Ascending aorta (tissue), 2 donors: ENCODE measurements around the gene PVRIG. TPM values are rescaled to one million over a fixed set of nuclear protein-coding genes. Genes with fewer than 3 reads are reported as not detected.
"Not testable (repeated sequence)": the region's sequence is repeated elsewhere in the genome, so short reads cannot be mapped to it uniquely, and the experiment has no call there.

Source experiments
- DNase-seq, 2 donors: peaks; one replicate each; pipeline ENCODE4 v3.0.0-alpha.2; 2019; ENCODE audit warnings: low spot score in 2 of 2
- H3K27ac ChIP-seq, 2 donors: fragments of 200-600 bp; sonication (generic); one replicate each; pipeline ENCODE4 v1.5.1; 2016 to 2017; ENCODE audit warnings: mild to moderate bottlenecking in 1 of 2
- H3K27me3 ChIP-seq: fragments of 200-600 bp; sonication (generic); one replicate; pipeline ENCODE4 v1.5.1; 2017
- H3K36me3 ChIP-seq, 2 donors: fragments of 200-600 bp; sonication (generic); one replicate each; pipeline ENCODE4 v1.5.1; 2016
- H3K4me1 ChIP-seq, 2 donors: fragments of 200-600 bp; sonication (generic); one replicate each; pipeline ENCODE4 v1.5.1; 2016 to 2017; ENCODE audit warnings: mild to moderate bottlenecking in 1 of 2
- H3K4me3 ChIP-seq, 2 donors: fragments of 200-600 bp; sonication (generic); one replicate each; pipeline ENCODE4 v1.5.1; 2016 to 2017; ENCODE audit warnings: mild to moderate bottlenecking in 1 of 2
- H3K9me3 ChIP-seq, 2 donors: fragments of 200-600 bp; sonication (generic); one replicate each; pipeline ENCODE4 v1.5.1; 2016
- CTCF ChIP-seq, 3 experiments: fragments of 200-600 bp in 2 of 3; fragments of 450-650 bp in 1 of 3; sonication (generic) in 2 of 3; IDR thresholded peaks; one replicate each; pipeline ENCODE4 v1.5.1; 2016 to 2019; ENCODE audit warnings: antibody characterized with exemption in 3 of 3, mild to moderate bottlenecking in 1 of 3, moderate library complexity in 1 of 3
- intact Hi-C: fragments of 100-400 bp; cut with DNase I; formaldehyde crosslinking; loops from one replicate; pipeline ENCODE4 v1.15.1; 2023
- total RNA-seq: library from RNA; depleted of rRNA; stranded (reverse); fragments of >200 nt; gene quantifications from one replicate; pipeline ENCODE4 v1.1.0, GENCODE V29; 2016

PVRIG gene
- total RNA-seq, 1 donor from 2014 or later = 27.8 TPM

GRCh38 chr7:100215895-100216294, 3.9 kb upstream of the PVRIG start:
- Histone ChIP-seq H3K36me3 (peaks cover 0 to under 1% of the 10 kb centered on the region in 2 donors), H3K9me3 (no peaks in the 10 kb centered on the region), H3K4me1 (no peaks in the 10 kb centered on the region), H3K27me3 (no peaks in the 10 kb centered on the region), H3K27ac (no peak overlapping the region), H3K4me3 (no peak overlapping the region)
- DNase-seq = no peak
- intact Hi-C loops = loop anchor here (5.0 kb wide), 1 partner anchor 84 kb away; no protein-coding TSS in a partner anchor
- no peak for TF ChIP-seq CTCF (IDR thresholded peaks at IDR 0.05)

GRCh38 chr7:100217934-100218333, 1.8 kb upstream of the PVRIG start:
- H3K4me1 ChIP-seq, H3K27me3 ChIP-seq, H3K27ac ChIP-seq, H3K4me3 ChIP-seq, H3K9me3 ChIP-seq: not testable (repeated sequence)
- peak; percentile 21 to 55 (median 48) for TF ChIP-seq CTCF (IDR thresholded peaks at IDR 0.05)
- peaks cover 4 to 12% of the 10 kb centered on the region in 2 donors for H3K36me3 ChIP-seq
- peak in 1 of 2 donors; percentile 92 for DNase-seq
- intact Hi-C loops = loop anchor here (5.0 kb wide), 1 partner anchor 86 kb away; no protein-coding TSS in a partner anchor

- TF ChIP-seq CTCF (IDR thresholded peaks at IDR 0.05) = no peak
- peaks cover 4 to 12% of the 10 kb centered on the region in 2 donors for H3K36me3 ChIP-seq
- intact Hi-C loops = loop anchor here (5.0 kb wide), 1 partner anchor 87 kb away; no protein-coding TSS in a partner anchor
- DNase-seq = no peak
- no peak overlapping the region for H3K4me3 ChIP-seq
- H3K4me1 ChIP-seq = no peaks in the 10 kb centered on the region
- no peak overlapping the region for H3K27ac ChIP-seq
- H3K27me3 ChIP-seq = no peaks in the 10 kb centered on the region
- no peaks in the 10 kb centered on the region for H3K9me3 ChIP-seq
Observed at GRCh38 chr7:100219271-100219737, 445 bp upstream of the PVRIG start.

- Histone ChIP-seq H3K4me3 (no peak overlapping the region), H3K27me3 (no peaks in the 10 kb centered on the region), H3K4me1 (no peaks in the 10 kb centered on the region), H3K9me3 (no peaks in the 10 kb centered on the region), H3K36me3 (peaks cover 4 to 12% of the 10 kb centered on the region in 2 donors), H3K27ac (peak overlapping the region in 1 of 2 donors; percentile 10)
- intact Hi-C loops = no loop called here
- no peak for TF ChIP-seq CTCF (IDR thresholded peaks at IDR 0.05)
- DNase-seq = no peak
Observed at GRCh38 chr7:100220586-100221230, 959 bp downstream of the PVRIG start.

GRCh38 chr7:100221231-100221718, 1.5 kb downstream of the PVRIG start:
- intact Hi-C loops = no loop called here
- no peaks in the 10 kb centered on the region for H3K9me3 ChIP-seq
- no peaks in the 10 kb centered on the region for H3K27me3 ChIP-seq
- no peak for DNase-seq
- no peaks in the 10 kb centered on the region for H3K4me1 ChIP-seq
- H3K4me3 ChIP-seq = no peak overlapping the region
- H3K27ac ChIP-seq = peak overlapping the region in 1 of 2 donors; percentile 10
- no peak for TF ChIP-seq CTCF (IDR thresholded peaks at IDR 0.05)
- peaks cover 4 to 12% of the 10 kb centered on the region in 2 donors for H3K36me3 ChIP-seq
